GM12873 (cell line): Measurements from ENCODE around the gene CD274.

ENCODE experiments used
- CTCF ChIP-seq: IDR thresholded peaks from 2 replicates; pipeline ENCODE4 v1.5.1; 2012; ENCODE audit warnings: low read depth, mild to moderate bottlenecking, moderate library complexity, low read length, control low read depth; ENCODE audit not compliant: insufficient read depth; ENCODE audit errors: missing control alignments

The CD274 gene

GRCh38 chr9:5500441-5501235 lies 50.3 kb downstream of the CD274 start:
- TF ChIP-seq CTCF = no peak

- no peak for TF ChIP-seq CTCF
Observed at GRCh38 chr9:5502553-5502952, 52.2 kb downstream of the CD274 start.

- TF ChIP-seq CTCF = no peak
Observed at GRCh38 chr9:5509573-5509972, 59.2 kb downstream of the CD274 start.

GRCh38 chr9:5510360-5510931 lies 60.1 kb downstream of the CD274 start, which contains the start of gene PDCD1LG2:
Gene PDCD1LG2 (plus strand): TSS chr9:5510531. CDS start chr9:5522547, 12,016 bp downstream.
- no peak for TF ChIP-seq CTCF

GRCh38 chr9:5510989-5511388 lies 60.6 kb downstream of the CD274 start:
- no peak for TF ChIP-seq CTCF

- no peak for TF ChIP-seq CTCF
Observed at GRCh38 chr9:5511476-5511875, 61.1 kb downstream of the CD274 start.

GRCh38 chr9:5511935-5512580 lies 61.7 kb downstream of the CD274 start:
- TF ChIP-seq CTCF = no peak
